NCI-H345 (cell line): Measurements from ENCODE around the gene USP37.

Experiments used
- DNase-seq: peaks from one replicate; lab custom pipeline; 2025; lab: John Stamatoyannopoulos, UW

The USP37 gene

GRCh38 chr2:218476676-218477075, 91.5 kb downstream of the USP37 start:
- no peak for DNase-seq

DNA sequence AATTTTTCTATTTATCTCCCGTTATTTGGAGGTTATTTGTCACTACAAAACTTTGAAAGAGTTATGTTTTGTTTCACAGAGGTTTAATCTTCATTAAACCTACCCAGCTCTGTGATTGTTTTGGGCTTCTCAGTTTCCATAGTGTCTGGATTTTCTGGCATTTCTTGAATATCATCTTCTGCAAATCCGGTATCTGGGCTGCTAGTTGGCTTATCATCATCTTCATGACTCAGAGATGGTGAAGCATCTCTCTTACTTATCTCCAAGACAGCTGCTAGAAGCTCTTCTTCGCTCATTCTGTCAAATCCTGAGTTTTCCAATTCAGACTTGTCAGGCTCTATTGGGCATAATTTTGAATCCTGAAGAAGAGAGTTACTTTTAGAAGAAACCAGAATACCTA, 93.6 kb downstream of the USP37 start:
- DNase-seq, result no peak

- DNase-seq, result no peak
These were observed 95.2 kb downstream of the USP37 start for GRCh38 chr2:218472988-218473387.

DNA sequence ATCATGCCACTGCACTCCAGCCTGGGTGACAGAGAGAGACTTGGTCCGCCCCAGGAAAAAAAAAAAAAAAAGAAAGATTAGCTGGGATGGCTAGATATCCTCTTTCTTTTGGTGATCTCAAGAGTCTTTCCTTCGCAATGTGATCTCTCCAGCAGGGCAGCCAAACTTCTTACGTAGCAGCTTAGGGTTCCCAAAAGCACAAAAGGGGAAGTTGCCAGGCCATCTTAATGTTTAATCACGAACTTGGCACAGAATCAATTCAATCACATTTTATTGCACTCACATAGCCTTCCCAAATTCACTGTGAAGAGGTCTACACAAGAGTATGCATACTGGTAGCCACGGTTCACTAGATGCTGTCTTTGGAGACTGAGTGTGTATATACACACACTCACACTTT, 96.2 kb downstream of the USP37 start:
- no peak for DNase-seq

GRCh38 chr2:218471036-218471435, 97.1 kb downstream of the USP37 start:
- no peak for DNase-seq

GRCh38 chr2:218470448-218470847, 97.7 kb downstream of the USP37 start:
- DNase-seq, result no peak

GRCh38 chr2:218465987-218466633, 102.0 kb downstream of the USP37 start:
- no peak for DNase-seq

DNA sequence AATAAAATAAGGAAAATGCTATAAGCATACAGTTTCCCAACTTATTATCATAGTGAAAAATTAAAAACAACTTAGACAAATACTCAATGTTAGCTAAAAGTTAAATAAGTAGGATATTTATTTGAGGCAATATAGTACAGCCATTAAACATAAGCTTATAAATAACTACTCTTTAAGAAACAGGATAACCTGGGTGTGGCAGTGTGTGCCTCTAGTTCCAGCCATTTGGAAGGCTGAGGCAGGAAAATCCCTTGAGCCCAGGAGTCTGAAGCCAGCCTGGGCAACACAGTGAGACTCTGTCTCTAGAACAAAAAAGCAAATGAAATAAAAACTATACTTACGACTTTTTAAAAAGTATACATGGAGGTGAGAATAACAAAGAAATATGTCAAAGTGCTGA, 109.6 kb downstream of the USP37 start:
- DNase-seq, result no peak

GRCh38 chr2:218456849-218457248, 111.3 kb downstream of the USP37 start:
- no peak for DNase-seq

DNA sequence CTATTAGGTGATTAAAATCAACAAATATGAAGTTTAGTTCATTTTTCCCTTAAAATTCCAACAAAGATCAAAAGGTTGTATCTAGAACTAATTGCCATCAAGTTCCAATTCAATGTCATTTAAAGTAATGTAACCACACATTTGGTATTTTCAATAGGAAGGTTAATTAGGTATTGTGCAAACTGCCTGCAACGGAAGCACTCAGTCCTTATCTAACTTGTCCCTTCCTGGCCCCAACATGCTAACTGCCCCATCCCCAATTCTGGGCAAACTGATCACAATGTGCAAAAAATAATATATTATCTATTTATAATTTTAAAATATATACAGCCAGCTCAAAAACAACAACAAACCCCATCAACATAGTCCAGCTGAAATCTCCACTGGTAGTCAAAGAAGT, 116.1 kb downstream of the USP37 start:
- no peak for DNase-seq

DNA sequence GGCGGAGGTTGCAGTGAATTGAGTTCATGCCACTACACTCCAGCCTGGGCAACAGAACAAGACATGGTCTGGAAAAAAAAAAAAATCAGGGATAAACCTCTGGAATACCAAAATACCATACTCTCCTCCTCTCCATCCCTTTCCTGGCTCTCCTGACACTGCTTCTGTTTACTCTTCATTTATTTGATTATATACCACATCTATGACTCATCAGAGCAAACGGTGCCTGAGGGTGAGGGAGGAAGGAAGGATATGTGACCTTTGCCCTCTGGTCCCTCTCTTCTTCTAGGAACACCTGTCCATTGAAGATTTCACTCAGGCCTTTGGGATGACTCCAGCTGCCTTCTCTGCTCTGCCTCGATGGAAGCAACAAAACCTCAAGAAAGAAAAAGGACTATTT, 119.2 kb downstream of the USP37 start:
- DNase-seq, result no peak

- no peak for DNase-seq
These were observed 121.1 kb downstream of the USP37 start for GRCh38 chr2:218447072-218447471.

DNA sequence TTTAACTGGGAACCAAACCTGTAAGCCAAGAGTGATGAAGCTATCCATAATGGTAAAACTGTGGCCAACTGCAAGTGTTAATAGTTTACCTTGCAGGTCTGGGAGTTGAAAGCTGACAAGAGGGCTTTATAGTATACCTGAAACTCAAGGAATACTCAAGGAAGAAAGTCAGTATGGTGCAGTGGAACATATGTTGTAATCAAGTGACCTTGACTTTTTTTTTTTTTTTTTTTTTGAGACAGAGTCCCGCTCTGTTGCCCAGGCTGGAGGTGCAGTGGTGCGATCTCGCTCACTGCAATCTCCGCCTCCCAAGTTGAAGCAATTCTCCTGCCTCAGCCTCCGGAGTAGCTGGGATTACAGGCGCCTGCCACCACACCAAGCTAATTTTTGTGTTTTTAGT, 121.6 kb downstream of the USP37 start:
- DNase-seq, result no peak

DNA sequence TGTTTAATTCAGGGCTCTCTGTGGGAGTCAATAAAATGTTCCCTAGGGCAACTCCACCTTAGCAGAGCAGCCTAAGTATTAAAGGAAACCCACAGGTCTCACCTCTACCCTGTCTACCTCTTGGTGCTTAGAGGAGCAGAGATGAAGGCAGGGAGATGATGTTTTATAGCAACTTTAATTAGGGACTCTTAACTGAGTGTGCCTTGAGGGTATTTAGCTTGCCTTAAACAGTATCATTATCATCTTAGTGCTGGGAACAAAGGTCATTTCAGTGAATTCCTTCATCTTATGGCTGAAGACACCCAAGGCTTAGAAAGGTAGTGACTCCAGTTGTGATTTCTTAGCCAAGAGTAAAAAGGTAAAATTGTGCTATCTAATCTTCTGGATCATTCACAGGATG, 122.5 kb downstream of the USP37 start:
- DNase-seq, result no peak

GRCh38 chr2:218444692-218445357, 123.3 kb downstream of the USP37 start:
- DNase-seq, result no peak

- DNase-seq, result no peak
These were observed 129.6 kb downstream of the USP37 start for GRCh38 chr2:218438596-218438995.

- no peak for DNase-seq
These were observed 130.2 kb downstream of the USP37 start for GRCh38 chr2:218437969-218438368.

DNA sequence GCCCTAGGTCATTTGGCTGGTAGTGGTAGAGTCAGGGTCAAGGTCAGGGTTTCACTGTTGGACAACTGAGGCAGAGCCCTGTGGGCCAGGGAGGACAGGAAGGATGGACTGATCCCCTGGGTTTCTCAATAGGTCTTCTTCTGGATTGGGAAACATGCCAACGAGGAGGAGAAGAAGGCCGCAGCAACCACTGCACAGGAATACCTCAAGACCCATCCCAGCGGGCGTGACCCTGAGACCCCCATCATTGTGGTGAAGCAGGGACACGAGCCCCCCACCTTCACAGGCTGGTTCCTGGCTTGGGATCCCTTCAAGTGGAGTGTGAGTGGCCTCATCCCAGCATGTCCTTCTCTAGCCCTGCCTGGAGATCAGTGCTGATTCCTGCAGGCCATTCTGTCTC, 131.2 kb downstream of the USP37 start:
- no peak for DNase-seq

- no peak for DNase-seq
These were observed 132.9 kb downstream of the USP37 start for GRCh38 chr2:218435003-218435982.

GRCh38 chr2:218434456-218434855, 133.7 kb downstream of the USP37 start:
- no peak for DNase-seq

DNA sequence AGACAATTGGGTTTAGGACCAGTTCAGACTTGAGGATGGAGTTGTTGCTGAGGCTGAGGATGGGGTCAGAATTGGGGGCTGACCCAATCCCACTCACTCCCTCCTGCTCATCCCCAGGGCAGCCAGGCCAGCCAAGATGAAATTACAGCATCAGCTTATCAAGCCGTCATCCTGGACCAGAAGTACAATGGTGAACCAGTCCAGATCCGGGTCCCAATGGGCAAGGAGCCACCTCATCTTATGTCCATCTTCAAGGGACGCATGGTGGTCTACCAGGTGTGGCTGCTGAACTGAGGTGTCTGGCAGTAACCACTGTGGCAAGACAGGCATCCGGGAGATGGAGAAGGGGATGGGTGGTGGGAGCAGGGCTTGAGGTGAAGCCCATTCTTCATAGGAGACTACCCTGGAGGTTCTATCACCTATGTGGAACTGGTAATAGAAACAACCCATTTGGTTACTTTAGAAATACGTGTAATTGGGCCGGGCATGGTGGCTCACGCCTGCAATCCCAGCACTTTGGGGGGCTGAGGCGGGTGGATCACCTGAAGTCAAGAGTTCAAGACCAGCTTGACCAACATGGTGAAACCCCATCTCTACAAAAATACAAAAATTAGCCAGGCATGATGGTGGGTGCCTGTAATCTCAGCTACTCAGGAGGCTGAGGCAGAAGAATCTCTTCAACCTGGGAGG, 135.3 kb downstream of the USP37 start:
- DNase-seq, result no peak

DNA sequence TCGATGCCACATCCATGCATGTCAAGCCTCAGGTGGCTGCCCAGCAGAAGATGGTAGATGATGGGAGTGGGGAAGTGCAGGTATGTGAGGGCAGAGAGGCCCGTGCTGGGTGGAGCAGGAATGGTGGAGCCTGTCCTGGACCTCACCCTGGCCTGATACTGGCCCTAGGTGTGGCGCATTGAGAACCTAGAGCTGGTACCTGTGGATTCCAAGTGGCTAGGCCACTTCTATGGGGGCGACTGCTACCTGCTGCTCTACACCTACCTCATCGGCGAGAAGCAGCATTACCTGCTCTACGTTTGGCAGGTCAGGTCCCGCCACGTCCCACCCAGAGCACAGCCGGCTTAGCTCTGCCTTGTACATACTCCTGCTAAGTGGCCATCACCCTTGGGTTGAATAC, 136.3 kb downstream of the USP37 start:
- DNase-seq, result no peak
